KOPT-K1 (cell line): ENCODE measurements around the gene MRPL53.
"Not testable (repeated sequence)": the region's sequence is repeated elsewhere in the genome, so short reads cannot be mapped to it uniquely, and the experiment has no call there.

Experiments used
- H3K27ac ChIP-seq: fragments of 200-600 bp; sonication (generic); 2 replicates; pipeline ENCODE4 v1.5.1; 2016; ENCODE audit warnings: antibody characterized with exemption, mild to moderate bottlenecking, low read depth, low read length; ENCODE audit not compliant: poor library complexity, severe bottlenecking
- H3K36me3 ChIP-seq: fragments of 200-600 bp; sonication (generic); 2 replicates; pipeline ENCODE4 v1.5.1; 2017; ENCODE audit warnings: antibody characterized with exemption, mild to moderate bottlenecking, low read length, moderate library complexity; ENCODE audit not compliant: insufficient read depth
- H3K9me3 ChIP-seq: fragments of 200-600 bp; sonication (generic); 2 replicates; pipeline ENCODE4 v1.5.1; 2017; ENCODE audit warnings: antibody characterized with exemption, low read length, mild to moderate bottlenecking; ENCODE audit not compliant: insufficient read depth, poor library complexity, severe bottlenecking

MRPL53 gene

GRCh38 chr2:74496997-74497776, 24.7 kb upstream of the MRPL53 start:
- Histone ChIP-seq H3K9me3 (no peaks in the 10 kb centered on the region), H3K27ac (no peak overlapping the region), H3K36me3 (peaks cover 22% of the 10 kb centered on the region)

- Histone ChIP-seq H3K9me3 (no peaks in the 10 kb centered on the region), H3K36me3 (peaks cover 40% of the 10 kb centered on the region), H3K27ac (no peak overlapping the region)
Measured at GRCh38 chr2:74495440-74495839, 23.0 kb upstream of the MRPL53 start.

- Histone ChIP-seq H3K27ac (no peak overlapping the region), H3K9me3 (no peaks in the 10 kb centered on the region), H3K36me3 (peaks cover 59% of the 10 kb centered on the region)
Measured at GRCh38 chr2:74493546-74493945, 21.1 kb upstream of the MRPL53 start.

- no peaks in the 10 kb centered on the region for H3K9me3 ChIP-seq
- H3K27ac ChIP-seq = no peak overlapping the region
- H3K36me3 ChIP-seq = peaks cover 72% of the 10 kb centered on the region
Measured at GRCh38 chr2:74491648-74492544, 19.4 kb upstream of the MRPL53 start.

GRCh38 chr2:74489906-74490305, 17.4 kb upstream of the MRPL53 start:
- Histone ChIP-seq H3K27ac (no peak overlapping the region), H3K36me3 (peaks cover 90% of the 10 kb centered on the region), H3K9me3 (no peaks in the 10 kb centered on the region)

- Histone ChIP-seq H3K9me3 (no peaks in the 10 kb centered on the region), H3K36me3 (peaks cover 85% of the 10 kb centered on the region), H3K27ac (no peak overlapping the region)
Measured at GRCh38 chr2:74488643-74489481, 16.4 kb upstream of the MRPL53 start.

- Histone ChIP-seq H3K27ac (no peak overlapping the region), H3K9me3 (no peaks in the 10 kb centered on the region), H3K36me3 (peaks cover 60% of the 10 kb centered on the region)
Measured at GRCh38 chr2:74486141-74486540, 13.7 kb upstream of the MRPL53 start.

- H3K9me3 ChIP-seq = not testable (repeated sequence)
- Histone ChIP-seq H3K36me3 (peaks cover 57% of the 10 kb centered on the region), H3K27ac (peak overlapping the region; percentile 83)
Measured at GRCh38 chr2:74483675-74484164, 11.2 kb upstream of the MRPL53 start.

- peak within 1 kb of the TSS; percentile 83 for H3K27ac ChIP-seq
- peaks cover 53% of the 10 kb centered on the region for H3K36me3 ChIP-seq
Measured at GRCh38 chr2:74482801-74483674, 10.6 kb upstream of the MRPL53 start, which contains the start of the genes CCDC142 and TTC31. Gene CCDC142, minus strand, starts transcription at chr2:74482998. Its CDS starts 161 bp downstream, at chr2:74482837. Gene TTC31, plus strand, starts transcription at chr2:74483081. Its CDS starts 15 bp downstream, at chr2:74483096.

GRCh38 chr2:74481961-74482800, 9.7 kb upstream of the MRPL53 start:
- Histone ChIP-seq H3K27ac (peak overlapping the region; percentile 83), H3K36me3 (peaks cover 56% of the 10 kb centered on the region), H3K9me3 (no peaks in the 10 kb centered on the region)

More at GRCh38 chr2:74482801-74483674, 10.6 kb upstream of the MRPL53 start, which contains the start of the genes CCDC142 and TTC31:
- no peaks in the 10 kb centered on the region for H3K9me3 ChIP-seq

GRCh38 chr2:74481431-74481830, 9.0 kb upstream of the MRPL53 start:
- peak overlapping the region; percentile 83 for H3K27ac ChIP-seq
- peaks cover 56% of the 10 kb centered on the region for H3K36me3 ChIP-seq
- H3K9me3 ChIP-seq = no peaks in the 10 kb centered on the region

GRCh38 chr2:74474899-74475298, 2.4 kb upstream of the MRPL53 start:
- Histone ChIP-seq H3K9me3 (no peaks in the 10 kb centered on the region), H3K27ac (no peak overlapping the region), H3K36me3 (peaks cover 50% of the 10 kb centered on the region)

GRCh38 chr2:74474481-74474880, 2.0 kb upstream of the MRPL53 start:
- no peak overlapping the region for H3K27ac ChIP-seq
- peaks cover 46% of the 10 kb centered on the region for H3K36me3 ChIP-seq
- no peaks in the 10 kb centered on the region for H3K9me3 ChIP-seq
